Hepatocyte (in vitro differentiated cells): ENCODE results near the gene TRAPPC6A.

Source experiments
- EZH2 ChIP-seq: fragments of 200-600 bp; sonication (generic); IDR thresholded peaks from 2 replicates; pipeline ENCODE4 v1.6.1; 2016; ENCODE audit warnings: antibody characterized with exemption, mild to moderate bottlenecking, borderline replicate concordance
- EZH2phosphoT487 ChIP-seq: fragments of 200-600 bp; sonication (generic); IDR thresholded peaks from one replicate; pipeline ENCODE4 v1.6.1; 2018; ENCODE audit warnings: antibody characterized with exemption, mild to moderate bottlenecking, low read depth, moderate library complexity; ENCODE audit not compliant: unreplicated experiment, severe bottlenecking
- TF ChIP-seq, protein P1 (sequence below): fragments of 200-600 bp; sonication (generic); IDR thresholded peaks from 2 replicates; pipeline ENCODE4 v1.5.1; 2016; ENCODE audit warnings: antibody characterized with exemption, mild to moderate bottlenecking; ENCODE audit not compliant: poor library complexity

DNA sequence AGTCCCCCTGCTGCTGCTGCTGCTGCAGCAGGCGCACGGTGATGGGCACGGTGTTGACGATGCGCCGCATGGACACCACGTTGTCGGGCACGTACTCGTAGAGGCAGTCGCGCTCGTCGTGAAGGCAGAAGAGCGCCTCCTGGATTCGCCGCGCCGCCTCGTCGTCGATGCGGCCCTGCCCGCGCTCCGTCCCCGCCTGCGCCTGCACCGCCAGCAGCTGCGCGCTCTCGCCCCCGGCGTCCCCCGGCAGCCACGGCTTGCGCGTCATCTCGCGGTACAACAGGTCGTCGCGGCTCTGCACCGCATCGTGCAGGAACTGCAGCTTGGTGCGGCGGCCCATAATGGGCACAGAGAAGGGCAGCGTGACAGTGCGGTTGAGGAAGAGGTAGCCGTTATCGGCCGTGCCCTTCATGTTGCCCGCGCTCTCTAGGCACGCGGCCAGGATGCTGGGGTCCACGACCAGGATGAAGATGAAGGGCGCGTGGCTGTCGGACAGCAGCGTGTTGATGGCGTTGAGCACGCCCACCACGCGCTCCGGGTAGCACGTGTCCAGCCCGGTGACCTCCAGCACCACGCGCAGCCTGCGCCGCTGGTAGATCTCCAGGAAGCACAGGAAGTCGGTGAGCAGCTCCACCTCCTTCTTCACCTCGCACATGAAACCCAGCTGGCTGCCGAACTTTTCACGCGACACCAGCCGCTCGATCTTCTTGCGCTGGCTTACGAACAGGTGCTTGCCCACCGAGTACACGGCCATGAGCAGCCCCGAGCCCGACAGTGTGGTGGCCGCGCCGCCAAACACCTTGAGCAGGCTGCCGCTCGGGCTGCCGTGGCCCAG lies 25.3 kb downstream of the TRAPPC6A start:
- TF ChIP-seq, protein P1, sequence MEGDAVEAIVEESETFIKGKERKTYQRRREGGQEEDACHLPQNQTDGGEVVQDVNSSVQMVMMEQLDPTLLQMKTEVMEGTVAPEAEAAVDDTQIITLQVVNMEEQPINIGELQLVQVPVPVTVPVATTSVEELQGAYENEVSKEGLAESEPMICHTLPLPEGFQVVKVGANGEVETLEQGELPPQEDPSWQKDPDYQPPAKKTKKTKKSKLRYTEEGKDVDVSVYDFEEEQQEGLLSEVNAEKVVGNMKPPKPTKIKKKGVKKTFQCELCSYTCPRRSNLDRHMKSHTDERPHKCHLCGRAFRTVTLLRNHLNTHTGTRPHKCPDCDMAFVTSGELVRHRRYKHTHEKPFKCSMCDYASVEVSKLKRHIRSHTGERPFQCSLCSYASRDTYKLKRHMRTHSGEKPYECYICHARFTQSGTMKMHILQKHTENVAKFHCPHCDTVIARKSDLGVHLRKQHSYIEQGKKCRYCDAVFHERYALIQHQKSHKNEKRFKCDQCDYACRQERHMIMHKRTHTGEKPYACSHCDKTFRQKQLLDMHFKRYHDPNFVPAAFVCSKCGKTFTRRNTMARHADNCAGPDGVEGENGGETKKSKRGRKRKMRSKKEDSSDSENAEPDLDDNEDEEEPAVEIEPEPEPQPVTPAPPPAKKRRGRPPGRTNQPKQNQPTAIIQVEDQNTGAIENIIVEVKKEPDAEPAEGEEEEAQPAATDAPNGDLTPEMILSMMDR, result no peak
- no peak for TF ChIP-seq EZH2
- TF ChIP-seq EZH2phosphoT487, result peak; percentile 43
